ENCODE data around the gene CCDC85A.

GRCh38 chr2:56155188-56155587 is 28.6 kb upstream of the CCDC85A start:
- no peak for TF ChIP-seq CTCF (IDR thresholded peaks at IDR 0.05)
- no peak for TF ChIP-seq POLR2A (IDR thresholded peaks at IDR 0.05)
